Astrocyte (in vitro differentiated cells and primary cell): ENCODE measurements around the gene CABP4.

Experiments
- CTCF ChIP-seq: IDR thresholded peaks from 2 replicates; pipeline ENCODE4 v1.5.1; 2011; ENCODE audit warnings: low read depth, mild to moderate bottlenecking, inconsistent platforms, low read length, moderate library complexity; ENCODE audit not compliant: insufficient read depth
- EZH2 ChIP-seq: IDR thresholded peaks from 2 replicates; pipeline ENCODE4 v1.6.1; 2012; ENCODE audit warnings: mild to moderate bottlenecking, low read length, inconsistent platforms; ENCODE audit not compliant: insufficient read depth

DNA sequence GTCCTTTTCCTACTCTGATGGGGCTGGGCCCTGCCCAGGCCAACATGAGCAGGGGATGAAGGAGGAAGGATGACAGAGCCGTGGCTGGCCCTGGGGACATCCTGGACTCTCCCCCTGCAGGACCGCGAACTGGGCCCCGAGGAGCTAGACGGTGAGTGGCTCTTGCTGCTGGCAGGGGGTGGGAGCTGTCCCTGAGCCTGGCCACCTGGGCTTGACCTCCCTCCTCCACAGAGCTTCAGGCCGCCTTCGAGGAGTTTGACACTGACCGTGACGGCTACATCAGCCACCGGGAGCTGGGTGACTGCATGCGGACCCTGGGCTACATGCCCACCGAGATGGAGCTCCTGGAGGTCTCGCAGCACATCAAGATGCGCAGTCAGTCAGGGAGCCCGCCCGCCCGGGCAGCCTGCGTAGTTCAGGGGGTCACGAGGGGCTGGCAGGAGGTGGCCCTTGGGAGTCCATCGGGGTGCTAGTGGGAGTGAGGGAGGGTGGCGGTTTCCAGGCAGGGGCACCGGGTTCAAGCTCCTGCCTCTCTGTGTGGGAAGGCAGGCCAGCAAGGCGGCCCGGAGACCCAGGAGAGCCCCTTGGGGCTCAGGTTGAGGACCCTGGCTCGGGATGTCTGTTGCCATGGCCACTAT is 1.0 kb downstream of the CABP4 start:
- TF ChIP-seq CTCF (no peak), EZH2 (no peak)
